Measurements from ENCODE around the gene FOXO3.

DNA sequence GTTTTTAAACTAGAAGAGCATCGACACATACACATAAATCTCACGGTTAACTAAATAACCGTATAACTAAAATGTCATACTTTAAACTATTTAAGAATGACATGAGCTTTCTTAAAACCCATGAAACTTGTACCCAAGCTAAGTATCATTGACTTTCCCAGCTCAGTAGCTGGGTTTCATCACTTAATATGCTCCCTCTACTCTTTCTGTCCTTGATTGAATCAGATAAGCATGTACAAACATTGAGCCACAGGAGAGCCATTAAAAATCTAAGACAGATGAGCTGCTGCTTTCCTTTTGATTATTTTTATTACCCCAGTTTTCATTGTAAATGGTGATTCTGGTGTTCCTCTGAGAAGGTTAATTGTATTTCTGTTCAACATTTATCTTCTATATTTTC is 115.8 kb downstream of the FOXO3 start:
- no peak for TF ChIP-seq CTCF (IDR thresholded peaks at IDR 0.05; ENCODE audit: low read depth, low read length, poor library complexity, severe bottlenecking)
- no peak for TF ChIP-seq EZH2phosphoT487 (IDR thresholded peaks at IDR 0.05; ENCODE audit: borderline replicate concordance, low read length)

Data from DOHH2 (cell line).